Measurements from ENCODE around the gene IL31RA. TPM values are rescaled to one million over a fixed set of nuclear protein-coding genes. Genes with fewer than 3 reads are reported as not detected.
A peak's percentile ranks its signal among the peaks of the same experiment; 100 is the strongest.

IL31RA gene
- total RNA-seq, 2 experiments from 2014 or later, result not detected

- H3K27me3 Mint-ChIP-seq, result peaks cover 39% of the 10 kb centered on the region
- H3K9me3 Mint-ChIP-seq (ENCODE audit: low read depth), result peaks cover 6% of the 10 kb centered on the region
- CTCF ChIA-PET, result no interaction called here
- no peak overlapping the region for H3K27ac Mint-ChIP-seq
- H3K4me1 Mint-ChIP-seq, result peaks cover 20% of the 10 kb centered on the region
- ATAC-seq, result no peak
- peaks cover 2% of the 10 kb centered on the region for H3K36me3 Mint-ChIP-seq
- H3K4me3 Mint-ChIP-seq, result no peak overlapping the region
- DNase-seq, result no peak
Observed at GRCh38 chr5:55848783-55849182, 2.4 kb upstream of the IL31RA start.

GRCh38 chr5:55851675-55851979 lies 470 bp downstream of the IL31RA start:
- Mint-ChIP-seq H3K9me3 (ENCODE audit: low read depth) (no peaks in the 10 kb centered on the region), H3K4me1 (peaks cover 35% of the 10 kb centered on the region), H3K36me3 (no peaks in the 10 kb centered on the region), H3K27ac (peak overlapping the region; percentile 2), H3K27me3 (peaks cover 31% of the 10 kb centered on the region), H3K4me3 (no peak overlapping the region)
- CTCF ChIA-PET, result no interaction called here
- DNase-seq, result no peak
- ATAC-seq, result no peak

GRCh38 chr5:55852503-55852902 lies 1.3 kb downstream of the IL31RA start:
- DNase-seq, result no peak
- peaks cover 42% of the 10 kb centered on the region for H3K4me1 Mint-ChIP-seq
- H3K9me3 Mint-ChIP-seq (ENCODE audit: low read depth), result no peaks in the 10 kb centered on the region
- H3K36me3 Mint-ChIP-seq, result no peaks in the 10 kb centered on the region
- H3K27ac Mint-ChIP-seq, result no peak overlapping the region
- CTCF ChIA-PET, result no interaction called here
- no peak overlapping the region for H3K4me3 Mint-ChIP-seq
- no peak for ATAC-seq
- H3K27me3 Mint-ChIP-seq, result peaks cover 31% of the 10 kb centered on the region

GRCh38 chr5:55853041-55853670 lies 2.0 kb downstream of the IL31RA start:
- CTCF ChIA-PET, result no interaction called here
- no peak for DNase-seq
- no peak for ATAC-seq
- peaks cover 31% of the 10 kb centered on the region for H3K27me3 Mint-ChIP-seq
- no peak overlapping the region for H3K27ac Mint-ChIP-seq
- no peaks in the 10 kb centered on the region for H3K36me3 Mint-ChIP-seq
- no peaks in the 10 kb centered on the region for H3K9me3 Mint-ChIP-seq (ENCODE audit: low read depth)
- H3K4me3 Mint-ChIP-seq, result no peak overlapping the region
- peaks cover 45% of the 10 kb centered on the region for H3K4me1 Mint-ChIP-seq

GRCh38 chr5:55853818-55854217 lies 2.7 kb downstream of the IL31RA start:
- H3K4me3 Mint-ChIP-seq, result no peak overlapping the region
- H3K9me3 Mint-ChIP-seq (ENCODE audit: low read depth), result no peaks in the 10 kb centered on the region
- DNase-seq (no peak), ATAC-seq (no peak)
- H3K27me3 Mint-ChIP-seq, result peaks cover 32% of the 10 kb centered on the region
- CTCF ChIA-PET, result no interaction called here
- peaks cover 42% of the 10 kb centered on the region for H3K4me1 Mint-ChIP-seq
- no peaks in the 10 kb centered on the region for H3K36me3 Mint-ChIP-seq
- H3K27ac Mint-ChIP-seq, result no peak overlapping the region

- Mint-ChIP-seq H3K4me1 (peaks cover 34% of the 10 kb centered on the region), H3K4me3 (no peak overlapping the region), H3K27ac (no peak overlapping the region), H3K27me3 (peaks cover 23% of the 10 kb centered on the region), H3K36me3 (no peaks in the 10 kb centered on the region), H3K9me3 (ENCODE audit: low read depth) (no peaks in the 10 kb centered on the region)
- DNase-seq (peak; percentile 49), ATAC-seq (peak; percentile 23)
- CTCF ChIA-PET, result no interaction called here
Observed at GRCh38 chr5:55855509-55855908, 4.4 kb downstream of the IL31RA start.

- Mint-ChIP-seq H3K27ac (peak overlapping the region; percentile 56), H3K4me3 (no peak overlapping the region), H3K27me3 (peaks cover 17% of the 10 kb centered on the region), H3K4me1 (peaks cover 28% of the 10 kb centered on the region), H3K36me3 (no peaks in the 10 kb centered on the region), H3K9me3 (ENCODE audit: low read depth) (no peaks in the 10 kb centered on the region)
- ATAC-seq (peak; percentile 72), DNase-seq (no peak)
- CTCF ChIA-PET, result no interaction called here
Observed at GRCh38 chr5:55856516-55857246, 5.5 kb downstream of the IL31RA start.

- CTCF ChIA-PET, result no interaction called here
- no peaks in the 10 kb centered on the region for H3K9me3 Mint-ChIP-seq (ENCODE audit: low read depth)
- peaks cover 27% of the 10 kb centered on the region for H3K4me1 Mint-ChIP-seq
- DNase-seq, result no peak
- no peaks in the 10 kb centered on the region for H3K36me3 Mint-ChIP-seq
- no peak overlapping the region for H3K4me3 Mint-ChIP-seq
- peaks cover 15% of the 10 kb centered on the region for H3K27me3 Mint-ChIP-seq
- no peak overlapping the region for H3K27ac Mint-ChIP-seq
- no peak for ATAC-seq
Observed at GRCh38 chr5:55857247-55857640, 6.1 kb downstream of the IL31RA start.

GRCh38 chr5:55858104-55858503 lies 6.9 kb downstream of the IL31RA start:
- CTCF ChIA-PET, result no interaction called here
- Mint-ChIP-seq H3K27me3 (peaks cover 15% of the 10 kb centered on the region), H3K9me3 (ENCODE audit: low read depth) (no peaks in the 10 kb centered on the region), H3K4me1 (peaks cover 27% of the 10 kb centered on the region), H3K4me3 (no peak overlapping the region), H3K36me3 (no peaks in the 10 kb centered on the region), H3K27ac (no peak overlapping the region)
- ATAC-seq (no peak), DNase-seq (no peak)

GRCh38 chr5:55860288-55860687 lies 9.1 kb downstream of the IL31RA start:
- DNase-seq (no peak), ATAC-seq (no peak)
- no peaks in the 10 kb centered on the region for H3K9me3 Mint-ChIP-seq (ENCODE audit: low read depth)
- no peaks in the 10 kb centered on the region for H3K36me3 Mint-ChIP-seq
- peaks cover 9% of the 10 kb centered on the region for H3K27me3 Mint-ChIP-seq
- H3K4me1 Mint-ChIP-seq, result peaks cover 23% of the 10 kb centered on the region
- H3K27ac Mint-ChIP-seq, result no peak overlapping the region
- CTCF ChIA-PET, result no interaction called here
- H3K4me3 Mint-ChIP-seq, result no peak overlapping the region

GRCh38 chr5:55860709-55861108 lies 9.6 kb downstream of the IL31RA start:
- Mint-ChIP-seq H3K9me3 (ENCODE audit: low read depth) (no peaks in the 10 kb centered on the region), H3K27ac (no peak overlapping the region)
- CTCF ChIA-PET, result no interaction called here

GRCh38 chr5:55864606-55865541 lies 13.7 kb downstream of the IL31RA start:
- no peaks in the 10 kb centered on the region for H3K27me3 Mint-ChIP-seq

More at GRCh38 chr5:55860709-55861108, 9.6 kb downstream of the IL31RA start:
- Mint-ChIP-seq H3K27me3 (peaks cover 9% of the 10 kb centered on the region), H3K36me3 (no peaks in the 10 kb centered on the region), H3K4me1 (peaks cover 19% of the 10 kb centered on the region), H3K4me3 (no peak overlapping the region)
- no peak for DNase-seq
- no peak for ATAC-seq

GRCh38 chr5:55865831-55866230 lies 14.7 kb downstream of the IL31RA start:
- H3K4me1 Mint-ChIP-seq, result no peaks in the 10 kb centered on the region
- no peak for DNase-seq
- no peak for ATAC-seq
- no peaks in the 10 kb centered on the region for H3K27me3 Mint-ChIP-seq
- H3K9me3 Mint-ChIP-seq (ENCODE audit: low read depth), result peaks cover 3% of the 10 kb centered on the region
- no peak overlapping the region for H3K27ac Mint-ChIP-seq
- no peak overlapping the region for H3K4me3 Mint-ChIP-seq
- H3K36me3 Mint-ChIP-seq, result no peaks in the 10 kb centered on the region
- CTCF ChIA-PET, result no interaction called here

More at GRCh38 chr5:55864606-55865541, 13.7 kb downstream of the IL31RA start:
- ATAC-seq (no peak), DNase-seq (no peak)
- H3K36me3 Mint-ChIP-seq, result no peaks in the 10 kb centered on the region
- H3K27ac Mint-ChIP-seq, result no peak overlapping the region
- H3K9me3 Mint-ChIP-seq (ENCODE audit: low read depth), result peaks cover 3% of the 10 kb centered on the region
- CTCF ChIA-PET, result no interaction called here
- H3K4me3 Mint-ChIP-seq, result no peak overlapping the region
- no peaks in the 10 kb centered on the region for H3K4me1 Mint-ChIP-seq

GRCh38 chr5:55866485-55866884 lies 15.3 kb downstream of the IL31RA start:
- H3K4me3 Mint-ChIP-seq, result no peak overlapping the region
- no peaks in the 10 kb centered on the region for H3K4me1 Mint-ChIP-seq
- no peak overlapping the region for H3K27ac Mint-ChIP-seq
- CTCF ChIA-PET, result no interaction called here
- no peak for ATAC-seq
- H3K9me3 Mint-ChIP-seq (ENCODE audit: low read depth), result peaks cover 3% of the 10 kb centered on the region
- no peaks in the 10 kb centered on the region for H3K36me3 Mint-ChIP-seq
- DNase-seq, result no peak
- H3K27me3 Mint-ChIP-seq, result no peaks in the 10 kb centered on the region

Data from activated CD8-positive, alpha-beta memory T cell treated with anti-CD3 and anti-CD28 coated beads, Interleukin-2, amount 10 ng/mL, durations not matched to agents 7 days and 5 days (primary cell).